SHP77 treated with DMSO at 0.1 percent for 48 hours (cell line): ENCODE data around the gene SMAD1.
"Not testable (repeated sequence)": the region's sequence is repeated elsewhere in the genome, so short reads cannot be mapped to it uniquely, and the experiment has no call there.

Experiments
- DNase-seq: peaks from one replicate; lab custom pipeline; 2025; lab: John Stamatoyannopoulos, UW

The SMAD1 gene

DNA sequence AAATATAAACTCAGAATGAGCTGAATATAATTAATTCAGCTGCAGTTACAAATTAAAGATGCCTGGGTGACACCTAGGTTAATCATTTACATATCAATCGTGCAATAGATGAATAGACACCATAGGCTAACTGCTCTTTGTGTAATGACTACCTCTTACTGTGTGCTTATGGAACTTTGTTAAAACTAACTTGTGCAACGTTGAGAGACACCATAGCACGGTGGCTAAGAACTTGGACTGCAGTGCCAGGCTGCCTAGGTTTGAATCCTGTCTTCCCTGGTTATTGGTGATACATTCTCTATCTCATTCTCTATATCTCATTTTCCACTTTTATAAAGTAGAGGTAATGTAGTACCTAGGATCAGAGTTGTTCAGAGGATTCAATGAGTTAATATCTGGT lies 46.9 kb downstream of the SMAD1 start:
- DNase-seq: no peak

DNA sequence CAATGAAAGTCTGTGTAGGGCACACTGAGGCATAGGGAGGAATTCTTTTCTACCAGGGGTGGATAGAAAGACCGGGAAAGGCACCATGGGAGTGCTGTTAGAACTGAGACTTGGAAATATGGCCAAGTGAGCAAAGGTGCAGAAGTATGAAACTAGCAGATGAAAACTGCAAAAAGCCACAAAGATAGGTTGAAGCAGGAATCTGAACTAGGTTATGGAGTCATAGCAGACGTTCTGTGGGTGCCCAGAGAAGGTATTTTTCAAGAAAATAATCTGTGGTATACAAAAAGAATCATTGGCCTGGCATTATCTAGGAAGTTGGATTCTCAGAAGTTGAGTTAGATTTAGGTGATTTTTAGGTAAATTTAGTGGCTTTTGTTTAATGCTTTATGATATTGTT lies 48.5 kb downstream of the SMAD1 start:
- no peak for DNase-seq

DNA sequence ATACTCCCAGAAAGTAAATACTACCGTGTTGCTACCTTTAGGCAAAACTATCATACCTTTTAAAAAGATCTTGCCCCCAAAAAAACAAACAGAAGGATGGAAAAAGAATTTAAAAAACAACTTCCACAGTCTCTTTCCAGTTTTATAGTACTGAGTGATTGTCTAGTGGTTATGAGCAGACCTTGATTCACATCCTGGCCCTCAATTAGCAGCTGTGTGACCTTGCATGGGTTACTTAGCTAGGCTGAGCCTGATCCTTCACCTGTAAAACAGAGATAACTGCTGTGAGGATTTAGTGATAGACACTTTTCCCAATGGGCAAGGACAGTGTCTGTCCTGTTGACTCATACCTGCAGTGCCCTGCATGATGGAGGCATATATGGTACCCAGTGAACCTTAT lies 49.0 kb downstream of the SMAD1 start:
- DNase-seq: no peak

DNA sequence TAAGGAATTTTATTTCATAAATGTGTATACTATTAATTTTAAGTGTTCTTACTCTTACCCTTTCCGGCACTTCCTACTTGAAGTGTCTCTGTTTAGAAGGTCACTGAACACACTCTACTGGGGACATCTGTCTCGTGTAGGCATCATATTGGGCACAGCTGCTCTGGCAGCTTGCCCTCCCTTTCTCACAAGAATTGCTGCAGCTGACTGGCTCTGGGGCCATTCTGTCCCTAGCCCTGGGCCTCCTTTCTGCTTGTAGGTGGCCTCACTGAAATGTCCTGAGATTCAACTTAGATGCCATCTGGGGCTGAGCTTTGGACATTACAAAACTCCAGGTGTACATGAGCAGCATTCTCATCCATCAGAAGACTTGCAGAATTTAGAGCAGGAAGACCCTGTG lies 49.6 kb downstream of the SMAD1 start:
- DNase-seq: peak; percentile 47

DNA sequence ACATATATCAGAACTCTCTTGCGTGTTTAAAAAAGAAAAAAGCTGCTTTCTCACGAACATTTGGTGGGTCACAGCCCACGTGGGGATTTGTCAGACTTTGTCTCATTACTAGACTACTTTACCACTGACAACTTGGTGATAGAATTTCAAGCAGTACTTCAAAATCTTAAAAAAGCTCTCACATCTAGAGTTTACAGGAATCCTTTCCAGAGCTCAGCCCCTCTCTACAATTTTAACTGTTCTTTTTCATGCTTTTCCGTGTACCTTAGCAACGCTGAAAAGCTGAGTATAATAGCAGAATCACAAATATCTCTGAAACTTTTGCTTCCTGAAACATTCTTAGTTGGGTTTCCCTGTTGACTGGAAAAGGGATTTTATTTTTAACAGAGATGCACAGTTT lies 50.2 kb downstream of the SMAD1 start:
- DNase-seq: no peak

DNA sequence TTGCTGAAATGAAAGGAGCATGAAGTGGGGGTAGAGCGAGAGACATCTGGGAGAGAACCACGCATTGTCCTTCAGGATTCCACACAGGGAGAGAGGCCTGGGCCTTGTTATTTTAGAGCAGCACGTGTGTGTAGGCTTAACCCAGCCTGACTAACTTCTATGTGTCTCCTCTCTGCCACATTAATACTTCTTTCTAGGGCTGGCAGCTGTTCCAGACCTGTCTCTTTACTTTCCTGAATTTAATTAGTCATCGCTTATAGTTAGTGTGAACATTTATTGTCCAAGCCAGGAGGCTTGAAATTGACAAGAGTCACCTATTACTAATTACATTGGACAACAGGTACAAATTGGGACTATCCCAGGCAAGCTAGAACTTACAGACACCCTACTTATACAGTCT lies 51.3 kb downstream of the SMAD1 start:
- DNase-seq: no peak

DNA sequence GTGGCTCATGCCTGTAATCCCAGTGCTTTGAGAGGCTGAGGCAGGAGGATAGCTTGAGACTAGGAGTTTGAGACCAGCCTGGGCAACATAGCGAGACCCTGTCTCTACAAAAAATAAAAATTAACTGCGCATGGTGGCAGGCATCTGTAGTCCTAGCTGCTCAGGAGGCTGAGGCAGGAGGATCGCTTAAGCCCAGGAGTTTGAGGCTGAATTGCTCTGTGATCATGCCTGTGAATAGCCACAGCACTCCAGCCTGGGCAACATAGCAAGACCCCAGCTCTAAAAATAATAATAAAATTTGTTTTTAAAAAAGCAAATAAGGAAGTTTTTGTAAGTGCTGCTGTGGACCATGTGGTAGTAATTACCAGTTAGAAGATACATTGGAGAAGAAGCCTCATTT lies 51.8 kb downstream of the SMAD1 start:
- DNase-seq: not testable (repeated sequence)

DNA sequence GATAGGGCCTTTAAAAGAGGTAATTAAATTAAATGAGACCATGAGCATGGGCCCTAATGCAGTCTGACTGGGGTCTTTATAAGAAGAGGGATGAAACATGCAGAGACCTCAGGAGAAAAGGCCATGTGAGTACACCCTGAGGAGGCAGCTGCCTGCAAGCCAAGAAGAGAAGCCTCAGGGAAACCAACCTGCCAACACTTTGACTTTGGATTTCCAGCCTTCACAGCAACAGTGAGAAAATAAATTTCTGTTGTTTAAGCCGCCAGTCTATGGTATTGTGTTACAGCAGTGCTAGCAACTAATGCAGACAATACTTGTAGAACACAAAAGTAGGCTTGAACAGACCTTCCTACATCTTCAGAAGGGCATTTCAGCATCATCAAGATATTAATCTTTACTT lies 52.3 kb downstream of the SMAD1 start:
- DNase-seq: no peak

DNA sequence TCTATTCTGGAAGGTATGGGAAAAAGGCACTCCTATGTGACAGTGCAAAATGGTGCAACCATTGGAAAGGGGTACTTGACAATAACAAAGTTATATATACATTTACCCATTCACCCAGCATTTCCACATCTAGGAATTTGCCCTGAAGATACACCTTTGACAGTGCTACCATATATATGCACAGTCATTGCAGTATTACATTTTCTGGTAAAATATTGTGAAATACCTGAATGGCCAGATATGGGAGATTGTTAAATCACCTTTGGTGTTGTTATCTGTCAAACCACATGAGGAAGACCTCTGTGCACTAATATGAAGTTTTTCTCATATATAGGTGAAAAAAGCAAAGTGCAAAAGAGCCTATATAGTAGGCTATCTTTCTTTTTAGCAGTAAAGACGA lies 53.5 kb downstream of the SMAD1 start:
- no peak for DNase-seq

DNA sequence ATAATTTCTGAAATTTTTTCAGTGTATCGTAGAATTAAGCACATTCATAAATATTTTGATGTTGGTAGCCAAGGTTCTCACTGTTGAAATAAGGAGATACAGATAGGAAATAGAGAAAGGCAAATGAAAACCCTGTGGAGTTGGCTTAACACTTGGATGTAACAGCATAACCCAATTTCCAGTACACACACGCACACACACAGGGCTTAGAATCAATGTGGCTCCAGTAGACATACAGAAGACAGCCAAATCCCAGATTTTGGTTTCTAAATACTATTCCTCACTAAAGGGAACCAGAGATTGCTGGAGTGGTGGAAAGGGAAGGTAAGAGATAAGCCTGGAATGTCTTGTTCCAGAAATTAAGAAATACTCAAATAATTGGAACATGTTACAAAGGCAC lies 54.4 kb downstream of the SMAD1 start:
- no peak for DNase-seq

DNA sequence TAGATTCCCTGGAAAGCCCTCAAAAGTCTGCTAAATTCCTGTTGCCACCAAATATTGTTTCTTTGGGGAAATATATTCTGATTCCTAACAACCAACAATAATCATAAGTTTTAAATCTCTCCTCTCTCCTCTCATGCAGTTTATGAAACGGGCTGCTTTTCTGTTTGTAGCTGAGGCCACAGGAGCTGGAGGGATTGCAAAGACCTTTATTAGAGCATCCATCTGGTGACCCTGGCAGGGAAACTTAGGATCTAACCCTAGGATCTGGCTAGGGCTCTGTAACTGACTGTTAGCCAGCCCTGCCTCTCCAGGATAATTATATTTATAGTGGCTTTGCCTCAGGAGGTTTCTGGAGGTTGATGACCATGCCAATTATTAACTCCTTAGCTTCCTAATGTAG lies 56.9 kb downstream of the SMAD1 start:
- no peak for DNase-seq

DNA sequence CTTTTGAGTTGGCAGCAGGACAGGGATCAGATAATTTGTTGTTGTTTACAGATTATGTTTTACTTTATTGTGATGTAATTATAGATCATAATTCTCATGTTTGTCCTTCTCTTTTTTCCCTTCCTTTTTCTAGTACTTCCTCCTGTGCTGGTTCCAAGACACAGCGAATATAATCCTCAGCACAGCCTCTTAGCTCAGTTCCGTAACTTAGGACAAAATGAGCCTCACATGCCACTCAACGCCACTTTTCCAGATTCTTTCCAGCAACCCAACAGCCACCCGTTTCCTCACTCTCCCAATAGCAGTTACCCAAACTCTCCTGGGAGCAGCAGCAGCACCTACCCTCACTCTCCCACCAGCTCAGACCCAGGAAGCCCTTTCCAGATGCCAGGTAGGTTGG lies 58.0 kb downstream of the SMAD1 start:
- DNase-seq: no peak

DNA sequence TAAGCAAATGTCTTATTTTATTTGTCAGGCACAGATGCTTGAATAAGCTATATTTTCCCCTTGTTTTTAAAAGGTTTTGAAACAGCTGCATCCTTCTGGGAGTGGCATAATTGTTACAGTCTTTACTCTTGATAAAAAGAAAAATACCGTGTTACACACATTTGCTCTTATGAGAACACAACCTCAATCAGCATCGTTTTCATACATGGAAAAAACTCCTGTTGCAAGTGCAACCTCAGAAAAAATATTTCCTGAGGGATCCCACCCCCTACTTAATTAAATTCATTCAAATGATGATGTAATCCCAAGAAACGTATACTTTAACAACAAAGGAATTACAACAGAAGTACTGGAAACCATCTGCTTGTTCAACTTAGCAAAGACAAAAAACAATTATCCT lies 58.6 kb downstream of the SMAD1 start:
- DNase-seq: no peak

DNA sequence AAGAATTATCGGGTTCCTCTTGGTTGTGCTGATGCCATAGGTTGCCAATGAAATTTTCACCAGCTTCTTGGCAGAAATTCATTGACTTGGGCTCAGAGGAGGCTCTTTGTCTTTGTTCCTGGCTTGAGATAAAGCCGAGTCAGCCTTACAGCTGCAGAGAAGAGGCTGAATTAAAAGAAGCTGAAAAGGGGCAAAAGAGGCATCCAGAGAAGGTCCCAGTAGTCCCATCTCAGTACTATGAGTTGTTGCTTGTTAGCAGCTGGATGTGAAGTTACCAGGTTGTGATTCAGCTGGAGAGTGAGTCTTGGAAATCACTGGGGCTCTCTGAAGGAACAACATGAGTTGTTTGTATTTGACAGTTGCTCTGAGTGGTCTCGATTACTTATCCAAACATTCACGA lies 59.7 kb downstream of the SMAD1 start:
- no peak for DNase-seq

DNA sequence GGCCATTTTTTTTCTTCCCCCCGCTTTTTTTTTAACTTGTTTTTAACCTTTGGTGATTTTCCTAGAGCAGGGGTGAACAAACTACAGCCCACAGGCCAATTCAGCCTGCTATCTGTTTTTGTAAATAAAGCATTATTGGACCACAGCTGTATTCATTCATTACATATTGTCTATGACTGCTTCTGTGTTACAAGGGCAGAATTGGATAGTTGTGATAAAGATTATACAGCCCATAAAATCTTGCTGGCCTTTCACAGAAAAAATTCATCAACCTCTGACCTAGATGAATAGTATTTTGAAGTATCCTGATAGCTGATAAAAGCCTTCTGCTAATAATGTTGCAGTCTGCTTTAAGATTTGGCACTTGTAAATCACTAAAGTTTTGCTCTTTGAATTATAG lies 63.4 kb downstream of the SMAD1 start:
- DNase-seq: no peak

DNA sequence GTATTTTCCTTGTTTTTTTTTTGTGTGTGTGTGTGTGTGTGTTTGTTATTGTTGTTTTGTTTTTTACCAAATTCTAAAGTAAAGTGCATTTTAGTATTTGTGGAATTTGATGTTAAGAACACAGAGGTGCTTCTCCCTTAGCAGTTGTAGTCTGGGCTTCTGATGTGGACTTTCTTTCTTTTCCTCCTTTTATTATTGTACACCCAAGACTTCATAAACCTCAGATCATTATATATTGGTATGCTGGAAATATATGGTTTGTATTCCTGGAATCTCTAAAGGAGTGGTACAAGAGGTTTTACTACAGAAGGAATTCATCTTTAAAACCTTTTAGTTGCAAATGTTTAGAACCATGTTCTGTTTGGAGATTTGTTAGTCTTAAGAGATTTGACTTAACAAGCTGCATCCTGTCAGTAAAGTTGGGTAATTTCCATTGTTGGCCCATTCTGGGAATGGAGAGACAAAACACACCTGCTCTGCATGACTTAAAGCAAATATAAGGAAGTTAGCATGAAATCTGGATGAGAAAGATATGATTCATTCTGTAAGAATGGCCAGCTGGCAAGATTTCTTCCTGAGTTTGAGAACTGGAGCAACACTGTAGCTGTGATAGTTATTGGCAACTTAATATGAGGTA lies 64.0 kb downstream of the SMAD1 start:
- DNase-seq: no peak

DNA sequence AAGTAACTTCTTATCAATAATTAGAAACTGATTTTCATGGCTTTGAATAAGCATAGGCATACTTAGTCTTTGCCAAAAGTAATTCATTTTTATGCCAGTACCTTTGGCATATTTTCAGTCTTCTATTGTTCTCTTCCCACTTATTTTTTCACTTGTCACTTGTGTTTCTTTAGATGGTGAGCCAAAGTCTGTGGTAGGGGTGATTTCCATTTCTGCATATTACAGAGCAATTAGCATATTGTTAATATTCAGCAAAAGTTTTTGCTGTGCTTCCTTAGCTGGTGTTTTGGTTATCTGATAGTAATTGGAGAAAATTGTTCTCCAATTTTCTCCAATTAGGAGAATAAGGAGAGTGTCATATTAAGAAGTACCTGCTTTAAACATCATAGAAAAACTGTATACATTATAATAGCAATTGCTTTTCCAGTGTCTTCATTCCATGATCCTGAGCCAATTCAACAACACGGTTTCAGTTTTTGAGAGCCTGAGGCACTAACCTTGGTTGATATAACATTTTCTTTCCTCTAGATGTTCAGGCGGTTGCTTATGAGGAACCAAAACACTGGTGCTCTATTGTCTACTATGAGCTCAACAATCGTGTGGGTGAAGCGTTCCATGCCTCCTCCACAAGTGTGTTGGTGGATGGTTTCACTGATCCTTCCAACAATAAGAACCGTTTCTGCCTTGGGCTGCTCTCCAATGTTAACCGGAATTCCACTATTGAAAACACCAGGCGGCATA lies 64.7 kb downstream of the SMAD1 start:
- DNase-seq: no peak

DNA sequence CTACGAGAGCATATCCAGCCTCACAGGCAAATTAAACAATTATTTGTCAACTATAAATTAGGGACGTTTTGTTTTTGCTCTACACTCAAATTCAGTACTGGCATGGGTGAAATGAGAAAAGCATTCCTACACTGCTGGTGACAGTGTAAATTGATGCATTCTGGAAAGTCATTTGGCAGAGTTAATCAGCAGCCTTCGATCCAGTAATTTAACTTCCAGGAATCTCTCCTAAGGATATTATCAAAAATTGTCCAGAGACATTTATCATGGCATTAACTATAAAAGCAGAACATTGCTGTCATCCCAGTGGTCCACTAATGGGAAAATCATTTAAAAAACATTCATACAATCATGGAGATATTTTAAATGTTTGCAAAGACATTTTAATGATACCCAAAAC lies 70.0 kb downstream of the SMAD1 start:
- DNase-seq: no peak

DNA sequence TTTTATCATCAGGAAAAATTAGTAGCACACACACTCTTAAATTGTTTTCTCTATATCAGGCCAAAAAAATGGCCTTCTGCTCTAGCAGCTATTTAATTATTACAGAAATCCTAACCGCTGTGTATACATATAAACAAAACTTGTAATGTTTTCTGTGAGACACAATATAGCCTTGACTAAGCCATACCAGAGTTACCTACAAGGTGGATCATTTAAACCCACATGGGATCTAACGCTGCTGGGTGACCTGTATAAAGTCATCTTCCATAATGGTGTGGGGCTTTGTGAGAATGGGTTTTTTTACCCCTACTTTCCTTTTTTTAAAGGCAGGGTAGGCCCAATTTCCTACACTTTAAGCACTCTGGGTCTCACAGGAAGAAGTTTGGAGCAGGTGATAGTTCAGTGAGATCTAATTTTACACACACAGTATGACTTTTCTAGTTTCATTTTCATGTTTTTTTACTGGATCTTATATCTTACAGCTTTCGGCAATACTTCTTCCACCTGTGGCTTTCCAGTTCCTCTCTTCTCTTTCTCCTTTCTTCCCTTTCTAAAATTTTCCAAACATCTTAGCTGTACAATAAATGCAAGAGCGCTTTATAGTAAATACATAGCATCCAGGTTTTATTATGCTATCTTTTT lies 70.6 kb downstream of the SMAD1 start:
- DNase-seq: no peak

DNA sequence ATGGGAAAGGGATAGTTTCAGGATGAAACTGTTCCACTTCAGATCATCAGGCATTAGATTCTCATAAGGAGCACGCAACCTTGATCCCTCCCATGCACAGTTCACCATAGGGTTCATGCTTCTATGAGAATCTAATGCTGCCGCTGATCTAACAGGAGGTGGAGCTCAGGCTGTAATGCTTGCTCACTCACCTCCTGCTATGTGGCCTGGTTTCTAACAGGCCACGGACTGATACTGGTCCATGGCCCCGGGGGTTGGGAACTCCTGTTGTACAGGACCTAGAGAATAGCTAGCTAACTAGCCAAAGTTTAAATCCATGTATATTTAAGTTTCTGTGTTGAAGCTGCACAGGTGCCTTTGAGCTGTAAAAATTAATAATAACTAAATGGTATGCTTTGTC lies 71.7 kb downstream of the SMAD1 start:
- no peak for DNase-seq

DNA sequence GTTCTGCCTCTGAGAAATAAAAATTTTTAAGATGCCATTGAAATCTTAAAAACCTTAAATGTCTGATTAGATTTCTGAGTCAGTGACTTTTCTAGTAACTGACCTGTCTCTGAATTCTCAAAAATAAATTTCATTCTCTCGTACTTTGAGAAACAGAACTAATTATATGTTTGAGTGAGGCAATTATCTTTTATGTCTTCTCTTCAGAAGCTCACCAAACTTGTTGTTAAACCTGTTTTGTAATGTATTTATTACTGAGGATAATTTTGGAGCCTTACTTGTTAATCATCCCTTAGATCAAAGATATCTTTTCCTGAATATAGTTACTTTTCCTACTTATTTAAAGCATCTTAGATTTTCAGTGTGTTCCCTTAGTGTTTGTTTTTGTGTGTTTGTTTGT lies 73.0 kb downstream of the SMAD1 start:
- DNase-seq: no peak

DNA sequence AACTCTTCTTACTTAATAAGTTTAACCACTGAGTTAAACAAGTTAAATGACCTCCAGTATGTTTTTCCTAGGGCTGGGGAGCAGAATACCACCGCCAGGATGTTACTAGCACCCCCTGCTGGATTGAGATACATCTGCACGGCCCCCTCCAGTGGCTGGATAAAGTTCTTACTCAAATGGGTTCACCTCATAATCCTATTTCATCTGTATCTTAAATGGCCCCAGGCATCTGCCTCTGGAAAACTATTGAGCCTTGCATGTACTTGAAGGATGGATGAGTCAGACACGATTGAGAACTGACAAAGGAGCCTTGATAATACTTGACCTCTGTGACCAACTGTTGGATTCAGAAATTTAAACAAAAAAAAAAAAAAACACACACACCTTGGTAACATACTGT lies 76.1 kb downstream of the SMAD1 start:
- DNase-seq: peak; percentile 25

DNA sequence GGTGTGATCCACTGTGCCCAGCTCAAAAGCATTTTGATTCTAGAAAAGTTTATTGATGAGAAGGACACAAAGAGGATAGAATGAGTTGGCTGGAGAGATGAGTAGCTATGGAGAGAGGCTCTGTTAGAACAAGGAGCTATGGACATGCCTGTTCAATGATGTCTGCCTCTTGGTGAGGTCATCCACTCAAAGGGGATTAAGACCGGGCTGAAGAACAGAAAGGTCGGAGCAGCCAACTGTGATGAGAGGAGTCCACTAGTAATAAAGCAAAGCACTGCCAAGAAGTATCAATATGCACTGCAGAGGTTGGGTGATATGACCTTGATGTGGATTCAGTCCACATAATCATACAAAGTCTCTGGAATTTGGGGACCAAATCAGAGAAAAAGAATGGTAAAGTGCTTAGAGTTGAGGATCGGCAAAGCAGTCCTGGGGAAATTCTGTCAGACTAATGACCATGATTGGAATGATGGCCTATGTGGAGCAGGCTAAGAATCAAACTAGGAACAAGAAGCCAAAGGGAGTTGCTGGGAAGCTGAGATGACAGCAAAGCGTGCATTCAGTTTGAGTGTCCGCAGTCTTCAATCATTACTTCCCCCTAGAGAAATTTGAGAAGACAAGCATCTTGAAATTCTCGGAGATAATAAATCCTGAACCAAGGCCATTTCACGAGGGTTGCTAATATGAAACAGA lies 81.8 kb downstream of the SMAD1 start:
- no peak for DNase-seq
